OCI-LY7 (cell line): ENCODE measurements around the gene PDCD1. TPM values are rescaled to one million over a fixed set of nuclear protein-coding genes. Genes with fewer than 3 reads are reported as not detected.
"Not testable (repeated sequence)": the region's sequence is repeated elsewhere in the genome, so short reads cannot be mapped to it uniquely, and the experiment has no call there.

Source experiments
- BruUV-seq: library from RNA; stranded (reverse); fragments of 400-500 nt; replicated peaks from 2 replicates; lab custom pipeline; 2021; lab: Mats Ljungman, UMichigan
- CTCF ChIA-PET: fragments of 300-600 bp; sonication (Branson Sonifier 250); formaldehyde crosslinking; loops from one replicate; lab custom pipeline; 2022; ENCODE audit warnings: antibody characterized with exemption; ENCODE audit not compliant: unreplicated experiment; lab: Charles Lee
- POLR2A ChIA-PET: fragments of 300-600 bp; sonication (Branson Sonifier 250); formaldehyde crosslinking; loops from one replicate; lab custom pipeline; 2022; ENCODE audit warnings: antibody characterized with exemption; lab: Charles Lee
- DNase-seq: peaks from one replicate; pipeline ENCODE4 v3.0.0-alpha.2; 2015; ENCODE audit warnings: low spot score
- H2AFZ ChIP-seq: fragments of 200-600 bp; sonication (generic), shearing (Covaris generic); 2 replicates; pipeline ENCODE4 v1.6.1; 2014; ENCODE audit warnings: mild to moderate bottlenecking, antibody characterized with exemption, low read length, moderate library complexity
- H3K27ac ChIP-seq: fragments of 200-600 bp; sonication (generic); 2 replicates; pipeline ENCODE4 v1.5.1; 2014; ENCODE audit warnings: mixed run types, low read depth, mild to moderate bottlenecking, moderate library complexity, low read length, inconsistent platforms; ENCODE audit not compliant: poor library complexity, severe bottlenecking
- H3K36me3 ChIP-seq: fragments of 200-600 bp; sonication (generic); 2 replicates; pipeline ENCODE4 v1.6.1; 2014; ENCODE audit warnings: mild to moderate bottlenecking, antibody characterized with exemption, low read length, moderate library complexity, mixed read lengths; ENCODE audit not compliant: insufficient read depth
- H3K4me1 ChIP-seq: fragments of 200-600 bp; sonication (generic); 2 replicates; pipeline ENCODE4 v1.5.1; 2014; ENCODE audit warnings: mild to moderate bottlenecking, low read length; ENCODE audit not compliant: insufficient read depth, poor library complexity, severe bottlenecking
- H3K4me2 ChIP-seq: fragments of 200-600 bp; sonication (generic); 2 replicates; pipeline ENCODE4 v1.6.1; 2014; ENCODE audit warnings: mild to moderate bottlenecking, low read length
- H3K4me3 ChIP-seq: fragments of 200-600 bp; sonication (generic); 2 replicates; pipeline ENCODE4 v1.5.1; 2014; ENCODE audit warnings: mild to moderate bottlenecking, low read depth, low read length; ENCODE audit not compliant: poor library complexity, severe bottlenecking
- H3K79me2 ChIP-seq: fragments of 200-600 bp; sonication (generic); 2 replicates; pipeline ENCODE4 v1.6.1; 2016; ENCODE audit warnings: low read depth, mild to moderate bottlenecking, low read length, moderate library complexity, mixed read lengths; ENCODE audit not compliant: insufficient read depth
- H3K9me2 ChIP-seq: fragments of 200-600 bp; sonication (generic); 2 replicates; pipeline ENCODE4 v1.6.1; 2016; ENCODE audit warnings: mild to moderate bottlenecking, low read length, mixed read lengths; ENCODE audit not compliant: insufficient read depth
- H3K9me3 ChIP-seq: fragments of 200-600 bp; sonication (generic); 2 replicates; pipeline ENCODE4 v1.6.1; 2014; ENCODE audit warnings: mild to moderate bottlenecking, mixed run types, low read length, mixed read lengths
- H4K20me1 ChIP-seq: fragments of 200-600 bp; sonication (generic); 2 replicates; pipeline ENCODE4 v1.6.1; 2014; ENCODE audit warnings: mild to moderate bottlenecking, antibody characterized with exemption, low read length, moderate library complexity, mixed read lengths; ENCODE audit not compliant: insufficient read depth
- CTCF ChIP-seq: fragments of 200-600 bp; sonication (generic); conservative IDR thresholded peaks from 2 replicates; pipeline ENCODE4 v1.5.1; 2014; ENCODE audit warnings: mild to moderate bottlenecking, antibody characterized with exemption, low read length, moderate library complexity, mixed read lengths
- EZH2phosphoT487 ChIP-seq: fragments of 200-600 bp; sonication (generic); IDR thresholded peaks from 2 replicates; pipeline ENCODE4 v1.6.1; 2018; ENCODE audit warnings: low read depth, borderline replicate concordance, mild to moderate bottlenecking, mixed run types, antibody characterized with exemption, low read length, moderate library complexity, mixed read lengths
- intact Hi-C: fragments of 100-400 bp; cut with micrococcal nuclease; formaldehyde crosslinking; loops from one replicate; pipeline ENCODE4 v1.10.0; 2022; ENCODE audit not compliant: unreplicated experiment
- total RNA-seq, 2 experiments: library from RNA; depleted of rRNA in 1 of 2; stranded (reverse); fragments of >200 nt in 1 of 2; shearing (Covaris generic) in 1 of 2; gene quantifications; 2 replicates each; pipeline ENCODE4 v1.2.3, GENCODE V29; 2014 to 2022

PDCD1 gene
- total RNA-seq, 2 experiments from 2014 or later, result not detected

- Histone ChIP-seq H2AFZ (no peak overlapping the region), H3K36me3 (no peaks in the 10 kb centered on the region), H4K20me1 (no peaks in the 10 kb centered on the region), H3K9me2 (no peaks in the 10 kb centered on the region), H3K27ac (no peak overlapping the region), H3K4me3 (no peak overlapping the region), H3K4me1 (peaks cover 3% of the 10 kb centered on the region), H3K79me2 (no peaks in the 10 kb centered on the region), H3K4me2 (no peak overlapping the region), H3K9me3 (no peaks in the 10 kb centered on the region)
- ChIA-PET POLR2A (no interaction called here), CTCF (no interaction called here)
- no TSS peak for BruUV-seq
- DNase-seq, result no peak
- no peak for TF ChIP-seq EZH2phosphoT487
- TF ChIP-seq CTCF, result no peak
- intact Hi-C loops, result no loop called here
Measured at GRCh38 chr2:241801611-241802420, 56.9 kb downstream of the PDCD1 start.

- CTCF ChIA-PET, DNase-seq, H3K36me3 ChIP-seq, POLR2A ChIA-PET, H2AFZ ChIP-seq, H3K4me2 ChIP-seq, H3K9me3 ChIP-seq, BruUV-seq, H3K79me2 ChIP-seq, intact Hi-C loops, H3K4me3 ChIP-seq, H4K20me1 ChIP-seq, H3K4me1 ChIP-seq, H3K9me2 ChIP-seq, H3K27ac ChIP-seq: not testable (repeated sequence)
Measured at GRCh38 chr2:241800198-241800903, 58.3 kb downstream of the PDCD1 start.

Other genes starting within 250 kb of the PDCD1 start
- gene THAP4, start 221.7 kb downstream of the PDCD1 start, total RNA-seq (2014; rRNA removed; shearing (Covaris generic)), result 55.4 and 65.6 TPM in 2 replicates
- 55.6 and 61.6 TPM in 2 replicates for gene THAP4, start 221.7 kb downstream of the PDCD1 start, total RNA-seq (2022)
- 72.4 and 78.0 TPM in 2 replicates for gene ATG4B, start 221.2 kb downstream of the PDCD1 start, total RNA-seq (2014; rRNA removed; shearing (Covaris generic))
- 133 and 152 TPM in 2 replicates for gene ATG4B, start 221.2 kb downstream of the PDCD1 start, total RNA-seq (2022)
- 104 and 118 TPM in 2 replicates for gene DTYMK, start 172.1 kb downstream of the PDCD1 start, total RNA-seq (2014; rRNA removed; shearing (Covaris generic))
- gene DTYMK, start 172.1 kb downstream of the PDCD1 start, total RNA-seq (2022), result 127 and 129 TPM in 2 replicates
- 73.7 and 90.9 TPM in 2 replicates for gene ING5, start 156.9 kb downstream of the PDCD1 start, total RNA-seq (2014; rRNA removed; shearing (Covaris generic))
- gene ING5, start 156.9 kb downstream of the PDCD1 start, total RNA-seq (2022), result 65.4 and 69.1 TPM in 2 replicates
- 19.4 and 23.2 TPM in 2 replicates for gene D2HGDH, start 124.3 kb downstream of the PDCD1 start, total RNA-seq (2014; rRNA removed; shearing (Covaris generic))
- 54.7 and 68.1 TPM in 2 replicates for gene D2HGDH, start 124.3 kb downstream of the PDCD1 start, total RNA-seq (2022)
- gene GAL3ST2, start 82.1 kb downstream of the PDCD1 start, total RNA-seq (2014; rRNA removed; shearing (Covaris generic)), result not detected in 2 replicates
- 1.1 TPM in 2 replicates for gene GAL3ST2, start 82.1 kb downstream of the PDCD1 start, total RNA-seq (2022)
- not detected in 2 replicates for gene NEU4, start 49.7 kb downstream of the PDCD1 start, total RNA-seq (2014; rRNA removed; shearing (Covaris generic))
- gene NEU4, start 49.7 kb downstream of the PDCD1 start, total RNA-seq (2022), result 0.50 and 0.84 TPM in 2 replicates
- gene RTP5, start 10.8 kb upstream of the PDCD1 start, total RNA-seq (2014; rRNA removed; shearing (Covaris generic)), result not detected in 2 replicates
- gene RTP5, start 10.8 kb upstream of the PDCD1 start, total RNA-seq (2022), result not detected in 2 replicates